GM23338 (cell line): ENCODE data around the gene PGAP6. TPM values are rescaled to one million over a fixed set of nuclear protein-coding genes. Genes with fewer than 3 reads are reported as not detected.
A peak's percentile ranks its signal among the peaks of the same experiment; 100 is the strongest.
"Not testable (repeated sequence)": the region's sequence is repeated elsewhere in the genome, so short reads cannot be mapped to it uniquely, and the experiment has no call there.

Experiments used
- ATAC-seq: fragments of 200-7000 bp; cut with Tn5 transposase; 3 replicates; pipeline ENCODE4 v1.9.1; 2020
- DNase-seq: peaks from one replicate; pipeline ENCODE4 v3.0.0-alpha.2; 2015; ENCODE audit warnings: low spot score
- H2AFZ ChIP-seq: fragments of 200-600 bp; sonication (generic); 2 replicates; pipeline ENCODE4 v1.8.0; 2016; ENCODE audit warnings: antibody characterized with exemption, mild to moderate bottlenecking, moderate library complexity
- H3F3A ChIP-seq: fragments of 200-600 bp; sonication (generic); replicated peaks from 2 replicates; pipeline ENCODE4 v1.8.0; 2017; ENCODE audit warnings: antibody characterized with exemption, mixed run types, low read depth
- H3K27ac ChIP-seq: fragments of 200-600 bp; sonication (generic); 2 replicates; pipeline ENCODE4 v1.6.1; 2016; ENCODE audit warnings: low read depth
- H3K27me3 ChIP-seq: fragments of 200-600 bp; sonication (generic); 2 replicates; pipeline ENCODE4 v1.8.0; 2016; ENCODE audit warnings: mild to moderate bottlenecking, mixed run types, moderate library complexity; ENCODE audit not compliant: insufficient read depth
- H3K36me3 ChIP-seq: fragments of 200-600 bp; sonication (generic); 2 replicates; pipeline ENCODE4 v1.8.0; 2016; ENCODE audit warnings: mild to moderate bottlenecking; ENCODE audit not compliant: insufficient read depth
- H3K4me1 ChIP-seq: fragments of 200-600 bp; sonication (generic); 2 replicates; pipeline ENCODE4 v1.8.0; 2016; ENCODE audit warnings: mild to moderate bottlenecking, moderate library complexity; ENCODE audit not compliant: insufficient read depth
- H3K4me2 ChIP-seq: fragments of 200-600 bp; sonication (generic); 2 replicates; pipeline ENCODE4 v1.7.1; 2017; ENCODE audit warnings: mixed run types
- H3K4me3 ChIP-seq: fragments of 200-600 bp; sonication (generic); 2 replicates; pipeline ENCODE4 v1.6.1; 2016; ENCODE audit warnings: mixed run types
- H3K79me2 ChIP-seq: fragments of 200-600 bp; sonication (generic); replicated peaks from 2 replicates; pipeline ENCODE4 v1.8.0; 2017; ENCODE audit warnings: mild to moderate bottlenecking; ENCODE audit not compliant: insufficient read depth
- H3K9me2 ChIP-seq: fragments of 200-600 bp; sonication (generic); 2 replicates; pipeline ENCODE4 v1.8.0; 2017; ENCODE audit not compliant: insufficient read depth
- H4K20me1 ChIP-seq: fragments of 200-600 bp; sonication (generic); replicated peaks from 2 replicates; pipeline ENCODE4 v1.8.0; 2017; ENCODE audit warnings: mild to moderate bottlenecking; ENCODE audit not compliant: insufficient read depth
- H3K27ac Mint-ChIP-seq: 2 replicates; pipeline ENCODE4 v1.8.0; 2020; ENCODE audit warnings: inconsistent platforms, mild to moderate bottlenecking, moderate library complexity, mixed read lengths
- H3K27me3 Mint-ChIP-seq: 3 replicates; pipeline ENCODE4 v1.8.0; 2022; ENCODE audit warnings: low read depth, mild to moderate bottlenecking, moderate library complexity, mixed read lengths, inconsistent platforms; ENCODE audit not compliant: insufficient read depth, poor library complexity
- H3K36me3 Mint-ChIP-seq: 3 replicates; pipeline ENCODE4 v1.8.0; 2021; ENCODE audit warnings: low read depth, mild to moderate bottlenecking, inconsistent platforms, moderate library complexity, mixed read lengths
- H3K4me1 Mint-ChIP-seq: 3 replicates; pipeline ENCODE4 v1.8.0; 2020; ENCODE audit warnings: mild to moderate bottlenecking, inconsistent platforms, mixed read lengths
- H3K4me3 Mint-ChIP-seq: 3 replicates; pipeline ENCODE4 v1.8.0; 2021; ENCODE audit warnings: moderate library complexity, mild to moderate bottlenecking, inconsistent platforms, mixed read lengths
- H3K9me3 Mint-ChIP-seq: 3 replicates; pipeline ENCODE4 v1.8.0; 2020; ENCODE audit warnings: moderate library complexity, mild to moderate bottlenecking, inconsistent platforms, mixed read lengths
- CREB1 ChIP-seq: fragments of 250-450 bp; sonication (Bioruptor Pico); IDR thresholded peaks from 2 replicates; pipeline ENCODE4 v1.5.0; 2020; ENCODE audit warnings: low read depth, mild to moderate bottlenecking, moderate library complexity
- REST ChIP-seq: IDR thresholded peaks from one replicate; pipeline ENCODE4 v1.6.1; 2018; ENCODE audit warnings: antibody characterized with exemption; ENCODE audit not compliant: unreplicated experiment
- polyA plus RNA-seq: library from polyadenylated mRNA; unstranded; fragments of >200 nt; fragmentation: Nextera tagmentation; extraction: Ambion mirVana; gene quantifications from 2 replicates; pipeline ENCODE4 v1.2.1, GENCODE V29; 2016
- total RNA-seq: library from RNA; depleted of rRNA; stranded (reverse); fragments of >200 nt; shearing (Covaris generic); gene quantifications from 2 replicates; pipeline ENCODE4 v1.2.3, GENCODE V29; 2014

The PGAP6 gene
- total and polyA plus RNA-seq, 2 experiments from 2014 or later: 25.1 to 112 TPM

GRCh38 chr16:424033-424622 is 42.4 kb upstream of the PGAP6 start:
- H3K4me2 ChIP-seq: peak overlapping the region; percentile 94
- Mint-ChIP-seq H3K4me1 (peaks cover 11% of the 10 kb centered on the region), H3K27me3 (peaks cover 48% of the 10 kb centered on the region), H3K27ac (no peak overlapping the region), H3K9me3 (0 out of 3 replicates have a peak, but pooled peaks cover 4% of the 10 kb centered on the region), H3K36me3 (peaks cover 9% of the 10 kb centered on the region), H3K4me3 (peak overlapping the region; percentile 67)
- peaks cover 43% of the 10 kb centered on the region for H3K27me3 ChIP-seq
- H3K4me1 ChIP-seq: peaks cover 8% of the 10 kb centered on the region
- no peaks in the 10 kb centered on the region for H3K9me2 ChIP-seq
- TF ChIP-seq REST: no peak
- no peak for TF ChIP-seq CREB1
- peaks cover 19% of the 10 kb centered on the region for H4K20me1 ChIP-seq
- H3K27ac ChIP-seq: no peak overlapping the region
- peak overlapping the region; percentile 100 for H2AFZ ChIP-seq
- H3K79me2 ChIP-seq: peaks cover 27% of the 10 kb centered on the region
- peaks cover 9% of the 10 kb centered on the region; the same call in 1 of the 2 replicates for H3F3A ChIP-seq
- no peak for ATAC-seq
- peak overlapping the region; percentile 77 for H3K4me3 ChIP-seq
- DNase-seq: no peak
- no peaks in the 10 kb centered on the region for H3K36me3 ChIP-seq

- not testable (repeated sequence) for H3K4me3 Mint-ChIP-seq, H3K79me2 ChIP-seq, H3K4me3 ChIP-seq, H3K9me3 Mint-ChIP-seq, H3K4me1 ChIP-seq, H3K27ac Mint-ChIP-seq, H3F3A ChIP-seq, ATAC-seq, H4K20me1 ChIP-seq, H2AFZ ChIP-seq, H3K36me3 ChIP-seq, H3K4me1 Mint-ChIP-seq, H3K36me3 Mint-ChIP-seq, H3K27ac ChIP-seq, H3K4me2 ChIP-seq, DNase-seq, H3K9me2 ChIP-seq
- H3K27me3 ChIP-seq: peaks cover 37% of the 10 kb centered on the region
- H3K27me3 Mint-ChIP-seq: peaks cover 41% of the 10 kb centered on the region
Measured at GRCh38 chr16:422179-422578, 40.4 kb upstream of the PGAP6 start.

GRCh38 chr16:415170-415498 is 33.4 kb upstream of the PGAP6 start:
- not testable (repeated sequence) for H3K9me2 ChIP-seq, H3K27ac Mint-ChIP-seq

More at GRCh38 chr16:415170-415498, 33.4 kb upstream of the PGAP6 start:
- H3K79me2 ChIP-seq, H3K9me3 Mint-ChIP-seq, H3K27me3 ChIP-seq, ATAC-seq, H3F3A ChIP-seq, H4K20me1 ChIP-seq, DNase-seq, H3K36me3 Mint-ChIP-seq, H3K4me3 Mint-ChIP-seq, H3K4me2 ChIP-seq, H3K4me1 Mint-ChIP-seq, H3K36me3 ChIP-seq, H2AFZ ChIP-seq, H3K4me3 ChIP-seq, H3K4me1 ChIP-seq, H3K27me3 Mint-ChIP-seq, H3K27ac ChIP-seq: not testable (repeated sequence)
